ENCODE results near the gene SPATA24.

- no peak for TF ChIP-seq ISL1 (CRISPR knock-in tag; IDR thresholded peaks at IDR 0.05)
- TF ChIP-seq ZFP3 (CRISPR knock-in tag; IDR thresholded peaks at IDR 0.05): no peak
- TF ChIP-seq ZFP30 (CRISPR knock-in tag; IDR thresholded peaks at IDR 0.05): no peak
These were observed 13.0 kb downstream of the SPATA24 start for GRCh38 chr5:139390639-139391569.

All from SK-N-SH treated with all-trans-retinoic acid at 6 μM for 48 hours (cell line).